Kidney (tissue), 14 donors: Measurements from ENCODE around the gene SPSB4. TPM values are rescaled to one million over a fixed set of nuclear protein-coding genes. Genes with fewer than 3 reads are reported as not detected.

Source experiments
- DNase-seq, 5 donors: peaks; one replicate each; pipeline ENCODE4 v3.0.0-alpha.2; 2013 to 2020
- FAIRE-seq: peaks from 2 replicates; lab custom pipeline; 2012; peaks lifted over from hg19 to GRCh38; lab: Jason Lieb, UNC
- H3K27ac ChIP-seq, 2 donors: one replicate each; pipeline ENCODE4 v1.7.0; 2013; ENCODE audit warnings: low read depth in 2 of 2, low read length in 2 of 2, inconsistent platforms in 1 of 2
- H3K27me3 ChIP-seq: one replicate; pipeline ENCODE4 v1.7.1; 2013; ENCODE audit warnings: low read length, inconsistent platforms; ENCODE audit not compliant: control insufficient read depth, insufficient read depth
- H3K36me3 ChIP-seq, 3 donors: one replicate each; pipeline versions ENCODE4 v1.7.0 to v1.7.1; 2013; ENCODE audit warnings: low read length in 3 of 3, control low read depth in 1 of 3, inconsistent platforms in 1 of 3; ENCODE audit not compliant: insufficient read depth in 3 of 3, control insufficient read depth in 2 of 3
- H3K4me1 ChIP-seq, 3 donors: one replicate each; pipeline versions ENCODE4 v1.7.0 to v1.7.1; 2013; ENCODE audit warnings: low read length in 3 of 3, inconsistent platforms in 1 of 3, low read depth in 1 of 3; ENCODE audit not compliant: control insufficient read depth in 2 of 3, insufficient read depth in 2 of 3
- H3K4me3 ChIP-seq, 3 donors: one replicate each; pipeline versions ENCODE4 v1.7.0 to v1.8.1; 2013; ENCODE audit warnings: low read length in 3 of 3, control low read depth in 1 of 3, inconsistent platforms in 1 of 3
- H3K9ac ChIP-seq, 3 donors: one replicate each; pipeline versions ENCODE4 v1.7.0 to v1.7.1; 2013; ENCODE audit warnings: low read length in 3 of 3, control low read depth in 1 of 3, inconsistent platforms in 1 of 3
- H3K9me3 ChIP-seq, 3 donors: one replicate each; pipeline versions ENCODE4 v1.7.0 to v1.7.1; 2013; ENCODE audit warnings: low read length in 3 of 3, control low read depth in 1 of 3, inconsistent platforms in 1 of 3; ENCODE audit not compliant: control insufficient read depth in 2 of 3, insufficient read depth in 1 of 3
- CTCF ChIP-seq: IDR thresholded peaks from 3 replicates; pipeline ENCODE4 v1.5.1; 2012; ENCODE audit warnings: mild to moderate bottlenecking, moderate library complexity, borderline replicate concordance; ENCODE audit not compliant: insufficient read depth; ENCODE audit errors: extremely low read depth
- intact Hi-C: fragments of 100-400 bp; cut with DNase I; formaldehyde crosslinking; loops from one replicate; pipeline ENCODE4 v1.11.1; 2022
- polyA plus RNA-seq: library from polyadenylated mRNA; stranded (reverse); fragments of 350-450 nt; fragmentation: Illumina TruSeq; extraction: RNeasy Lipid Tissue Mini Kit (QIAGEN cat#74804); gene quantifications from one replicate; pipeline ENCODE4 v1.2.3, GENCODE V29; 2014; ENCODE audit warnings: low read depth, low replicate concordance; ENCODE audit not compliant: insufficient read depth
- total RNA-seq: library from RNA; stranded (reverse); fragmentation: NEBNext Ultra II Directional; extraction: Animal tissue kit (Norgen Biotek cat#: 25700); gene quantifications from one replicate; pipeline ENCODE4 v1.2.1, GENCODE V29; 2021
- donor health status: control.
- donor health status: control.
- donor health status: control.
- donor health status: control.
- donor health status: control.
- donor health status: DM: yes; HTN: yes; CAD: no.
- donor health status: Normal renal cell carcinoma (clear cell type).

SPSB4 gene
- total and polyA plus RNA-seq, 2 donors from 2014 or later, result 0.57 to 1.9 TPM

GRCh38 chr3:141152130-141152529, 101.0 kb downstream of the SPSB4 start:
- DNase-seq (no peak), FAIRE-seq (no peak)
- H3K27me3 ChIP-seq, result no peaks in the 10 kb centered on the region
- no peaks in the 10 kb centered on the region for H3K4me1 ChIP-seq
- no peak overlapping the region for H3K9ac ChIP-seq
- H3K9me3 ChIP-seq, result no peaks in the 10 kb centered on the region
- no peak for TF ChIP-seq CTCF
- H3K36me3 ChIP-seq, result no peaks in the 10 kb centered on the region
- H3K27ac ChIP-seq, result no peak overlapping the region
- H3K4me3 ChIP-seq, result no peak overlapping the region
- intact Hi-C loops, result no loop called here

- intact Hi-C loops, result no loop called here
- no peaks in the 10 kb centered on the region for H3K36me3 ChIP-seq
Observed at GRCh38 chr3:141152801-141153678, 101.9 kb downstream of the SPSB4 start.

GRCh38 chr3:141153679-141153966, 102.5 kb downstream of the SPSB4 start:
- H3K9me3 ChIP-seq, result no peaks in the 10 kb centered on the region
- no peaks in the 10 kb centered on the region for H3K4me1 ChIP-seq
- H3K4me3 ChIP-seq, result no peak overlapping the region
- no peak for TF ChIP-seq CTCF
- no peak overlapping the region for H3K9ac ChIP-seq
- no peaks in the 10 kb centered on the region for H3K27me3 ChIP-seq
- intact Hi-C loops, result no loop called here
- no peak overlapping the region for H3K27ac ChIP-seq
- H3K36me3 ChIP-seq, result no peaks in the 10 kb centered on the region
- no peak for DNase-seq
- no peak for FAIRE-seq

More at GRCh38 chr3:141152801-141153678, 101.9 kb downstream of the SPSB4 start:
- no peak for TF ChIP-seq CTCF
- Histone ChIP-seq H3K9ac (no peak overlapping the region), H3K4me3 (no peak overlapping the region), H3K27me3 (no peaks in the 10 kb centered on the region), H3K4me1 (no peaks in the 10 kb centered on the region), H3K27ac (no peak overlapping the region), H3K9me3 (no peaks in the 10 kb centered on the region)
- no peak for FAIRE-seq
- no peak for DNase-seq
